K562 (cell line): ENCODE data around the gene ACACB. TPM values are rescaled to one million over a fixed set of nuclear protein-coding genes. Genes with fewer than 3 reads are reported as not detected.

Experiments used
- ATAC-seq: fragments of 200-7000 bp; cut with Tn5 transposase; 3 replicates; pipeline ENCODE4 v1.9.1; 2020; ENCODE audit warnings: moderate library complexity
- BruUV-seq: library from RNA; stranded (reverse); fragments of 400-500 nt; replicated peaks from 2 replicates; lab custom pipeline; 2021; lab: Mats Ljungman, UMichigan
- CTCF ChIA-PET: fragments of 300-600 bp; formaldehyde crosslinking; extraction: SDS; loops from one replicate; lab custom pipeline; 2021; ENCODE audit warnings: low intra/inter-chr PET ratio; lab: Yijun Ruan, JAX
- POLR2A ChIA-PET: fragments of 300-600, 350-650 bp; sonication (Branson Sonifier 250); formaldehyde crosslinking; extraction: SDS; loops from one replicate; lab custom pipeline; 2021; ENCODE audit warnings: antibody characterized with exemption, inconsistent platforms; lab: Yijun Ruan, JAX
- DNase-seq, 4 experiments: peaks; one replicate each; pipeline versions ENCODE4 v3.0.0 to v3.0.0-alpha.2; 2011 to 2018; ENCODE audit warnings: low spot score in 3 of 4, mixed read lengths in 3 of 4; ENCODE audit errors: extremely low read depth in 1 of 4
- FAIRE-seq: peaks from 2 replicates; lab custom pipeline; 2011; peaks lifted over from hg19 to GRCh38; lab: Jason Lieb, UNC
- H2AFZ ChIP-seq: 2 replicates; pipeline ENCODE4 v1.6.0; 2011; ENCODE audit warnings: low read depth, low read length, control low read depth, inconsistent platforms
- H3K27ac ChIP-seq: fragments of 200-600 bp; 3 replicates; pipeline ENCODE4 v1.8.0; 2011; ENCODE audit warnings: low read depth, mild to moderate bottlenecking, control low read depth, inconsistent platforms, low read length, moderate library complexity, mixed read lengths; ENCODE audit errors: extremely low read depth
- H3K27me3 ChIP-seq, 2 experiments: fragments of 300-600 bp in 1 of 2; 2 replicates in 1 of 2; 3 replicates in 1 of 2; pipeline versions ENCODE4 v1.6.0 to v1.8.0; 2011; ENCODE audit warnings: inconsistent platforms in 2 of 2, low read length in 2 of 2, mild to moderate bottlenecking in 1 of 2, mixed read lengths in 1 of 2, moderate library complexity in 1 of 2; ENCODE audit not compliant: control insufficient read depth in 2 of 2, insufficient read depth in 2 of 2
- H3K36me3 ChIP-seq: fragments of 300-600 bp; 3 replicates; pipeline ENCODE4 v1.8.0; 2011; ENCODE audit warnings: mild to moderate bottlenecking, low read length, inconsistent platforms; ENCODE audit not compliant: control insufficient read depth, insufficient read depth
- H3K4me1 ChIP-seq, 2 experiments: fragments of 200-600 bp in 1 of 2; replicated peaks in 1 of 2; 2 replicates in 1 of 2; 3 replicates in 1 of 2; pipeline versions ENCODE4 v1.5.1 to v1.8.0; 2011; ENCODE audit warnings: inconsistent platforms in 2 of 2, low read length in 2 of 2, mild to moderate bottlenecking in 1 of 2, mixed read lengths in 1 of 2, moderate library complexity in 1 of 2; ENCODE audit not compliant: control insufficient read depth in 2 of 2, insufficient read depth in 2 of 2
- H3K4me2 ChIP-seq: 2 replicates; pipeline ENCODE4 v1.6.1; 2011; ENCODE audit warnings: low read length, control low read depth, inconsistent platforms, mixed read lengths; ENCODE audit not compliant: insufficient read depth
- H3K4me3 ChIP-seq: fragments of 200-600 bp; sonication (generic), shearing (Covaris generic); 2 replicates; pipeline ENCODE4 v1.5.1; 2016; ENCODE audit warnings: control low read depth, inconsistent platforms
- H3K79me2 ChIP-seq: fragments of 200-600 bp; 3 replicates; pipeline ENCODE4 v1.8.0; 2011; ENCODE audit warnings: low read length, inconsistent platforms; ENCODE audit not compliant: control insufficient read depth, insufficient read depth
- H3K9ac ChIP-seq, 2 experiments: 2 replicates each; pipeline versions ENCODE4 v1.6.0 to v1.6.1; 2011; ENCODE audit warnings: low read depth in 2 of 2, low read length in 2 of 2, control low read depth in 1 of 2, inconsistent platforms in 1 of 2, mild to moderate bottlenecking in 1 of 2, mixed read lengths in 1 of 2; ENCODE audit not compliant: insufficient read depth in 1 of 2
- H3K9me1 ChIP-seq: one replicate; pipeline ENCODE4 v1.6.0; 2011; ENCODE audit warnings: inconsistent platforms, mild to moderate bottlenecking, low read length, moderate library complexity; ENCODE audit not compliant: control insufficient read depth, insufficient read depth
- H3K9me3 ChIP-seq: replicated peaks from 2 replicates; pipeline ENCODE4 v1.5.1; 2011; ENCODE audit warnings: low read depth, low read length, inconsistent platforms; ENCODE audit not compliant: control insufficient read depth, insufficient read depth
- H4K20me1 ChIP-seq: replicated peaks from 2 replicates; pipeline ENCODE4 v1.6.1; 2011; ENCODE audit warnings: low read length, inconsistent platforms, mixed read lengths; ENCODE audit not compliant: control insufficient read depth, insufficient read depth
- ATF7 ChIP-seq: fragments of 450-650 bp; IDR thresholded peaks from 2 replicates; pipeline ENCODE4 v1.7.1; 2014; ENCODE audit warnings: mild to moderate bottlenecking, moderate library complexity
- BCLAF1 ChIP-seq, 2 experiments: fragments of 450-650 bp in 1 of 2; IDR thresholded peaks; 2 replicates each; pipeline ENCODE4 v1.6.1; 2011 to 2017; ENCODE audit warnings: low read depth in 2 of 2, antibody characterized with exemption in 1 of 2, borderline replicate concordance in 1 of 2, low read length in 1 of 2, mild to moderate bottlenecking in 1 of 2, mixed read lengths in 1 of 2; ENCODE audit not compliant: control insufficient read depth in 1 of 2
- BHLHE40 ChIP-seq: IDR thresholded peaks from 2 replicates; pipeline ENCODE4 v1.6.1; 2011; ENCODE audit warnings: low read length, improper control_type of control experiment
- CBX8 ChIP-seq: fragments of 200-600 bp; sonication (generic); IDR thresholded peaks from 2 replicates; pipeline ENCODE4 v1.6.1; 2012; ENCODE audit warnings: borderline replicate concordance, mixed run types, low read depth, mild to moderate bottlenecking, moderate library complexity, mixed read lengths, low read length, control low read depth, inconsistent platforms; ENCODE audit not compliant: poor library complexity, severe bottlenecking; ENCODE audit errors: extremely low read depth
- CSDE1 ChIP-seq, 2 experiments: fragments of 450-650 bp; IDR thresholded peaks; 2 replicates each; pipeline ENCODE4 v1.6.1; 2016; ENCODE audit warnings: mild to moderate bottlenecking in 1 of 2
- GTF2F1 ChIP-seq: IDR thresholded peaks from 2 replicates; pipeline ENCODE4 v1.6.1; 2011; ENCODE audit warnings: low read depth, low read length, improper control_type of control experiment
- HDAC6 ChIP-seq: IDR thresholded peaks from 2 replicates; pipeline ENCODE4 v1.6.1; 2012; ENCODE audit warnings: low read depth, mild to moderate bottlenecking, control low read depth, inconsistent platforms, low read length, moderate library complexity
- HMGN3 ChIP-seq: IDR thresholded peaks from 2 replicates; pipeline ENCODE4 v1.6.1; 2011; ENCODE audit warnings: borderline replicate concordance, low read depth, mild to moderate bottlenecking, mixed read lengths, low read length; ENCODE audit not compliant: insufficient read length; ENCODE audit errors: extremely low read depth
- KDM5B ChIP-seq: fragments of 200-600 bp; sonication (generic); IDR thresholded peaks from 2 replicates; pipeline ENCODE4 v1.6.1; 2012; ENCODE audit warnings: low read depth, mild to moderate bottlenecking, moderate library complexity, low read length, control low read depth, inconsistent platforms; ENCODE audit not compliant: insufficient replicate concordance
- NCOA4 ChIP-seq: fragments of 450-650 bp; IDR thresholded peaks from 2 replicates; pipeline ENCODE4 v1.6.1; 2018; ENCODE audit warnings: mild to moderate bottlenecking; ENCODE audit not compliant: partially characterized antibody
- PYGO2 ChIP-seq: fragments of 450-650 bp; IDR thresholded peaks from 2 replicates; pipeline ENCODE4 v1.6.1; 2016; ENCODE audit warnings: mild to moderate bottlenecking, missing genetic modification characterization, moderate library complexity, missing compliant biosample characterization
- RAD51 ChIP-seq: fragments of 450-650 bp; IDR thresholded peaks from 2 replicates; pipeline ENCODE4 v1.7.1; 2016; ENCODE audit warnings: low read depth, mild to moderate bottlenecking, borderline replicate concordance
- ZBTB17 ChIP-seq: fragments of 450-650 bp; formaldehyde crosslinking; IDR thresholded peaks from 2 replicates; pipeline ENCODE4 v1.4.0; 2020; ENCODE audit warnings: mild to moderate bottlenecking
- ZNF143 ChIP-seq: sonication (generic); formaldehyde crosslinking; IDR thresholded peaks from 2 replicates; pipeline ENCODE4 v1.9.0; 2022; ENCODE audit warnings: mild to moderate bottlenecking, missing genetic modification reagents
- ZNF717 ChIP-seq: fragments of 250-450 bp; sonication (Bioruptor Pico); IDR thresholded peaks from 2 replicates; pipeline ENCODE4 v1.5.0; 2021
- WGBS: fragments of 100-300 bp; shearing (Covaris generic); methylation state at CpG from one replicate; pipeline ENCODE4 v1.1.6; 2016; ENCODE audit warnings: low coverage, mixed read lengths; ENCODE audit not compliant: insufficient coverage; ENCODE audit errors: missing lambda C conversion rate; 5-methylcytosine and 5-hydroxymethylcytosine counted together
- in situ Hi-C: fragments of 300-500 bp; cut with MboI; formaldehyde crosslinking; loops from 4 replicates; pipeline ENCODE4 v1.15.0; 2018; ENCODE audit warnings: inconsistent platforms, mixed read lengths
- intact Hi-C: fragments of 100-400 bp; cut with micrococcal nuclease; formaldehyde crosslinking; loops from 2 replicates; pipeline ENCODE4 v1.14.2; 2022
- polyA plus RNA-seq, 8 experiments: library from polyadenylated mRNA; depleted of rRNA in 4 of 8; stranded (reverse) in 5 of 8; unstranded in 3 of 8; fragments of >200 nt; fragmentation: Nextera tagmentation in 2 of 8; fragmentation: Illumina TruSeq in 1 of 8; extraction: Ambion mirVana in 2 of 8; extraction: Trizol in 1 of 8; gene quantifications; 2 replicates each; pipeline versions ENCODE4 v1.2.1 to v1.2.3, GENCODE V29; 2011 to 2014; ENCODE audit warnings: inconsistent platforms in 1 of 8, missing spikeins in 1 of 8
- total RNA-seq, 7 experiments: library from RNA; depleted of rRNA in 6 of 7; stranded (reverse); fragments of >200 nt in 6 of 7; fragmentation: Illumina TruSeq in 2 of 7; extraction: Trizol in 2 of 7; gene quantifications; 2 replicates each; pipeline versions ENCODE4 v1.2.1 to v1.2.3, GENCODE V29; 2011 to 2021; ENCODE audit warnings: low replicate concordance in 1 of 7
- TF ChIP-seq, protein P1 (sequence below): fragments of 250-450 bp; sonication (Bioruptor Pico); IDR thresholded peaks from 2 replicates; pipeline ENCODE4 v1.5.0; 2022; ENCODE audit warnings: mild to moderate bottlenecking
- TF ChIP-seq, protein P2 (sequence below): sonication (generic); formaldehyde crosslinking; IDR thresholded peaks from 2 replicates; pipeline ENCODE4 v1.8.1; 2023; ENCODE audit warnings: mild to moderate bottlenecking, missing genetic modification reagents

Gene ACACB
- total and polyA plus RNA-seq, 9 of the 15 experiments (the other 6 are each of a cell fraction or from before 2014, with no cell fraction given), result 0.10 to 2.5 (median 0.83) TPM

GRCh38 chr12:109139791-109140190 lies 23.4 kb downstream of the ACACB start:
- H3K4me3 ChIP-seq, result no peak overlapping the region
- ATAC-seq, result no peak
- H3K9me1 ChIP-seq, result no peaks in the 10 kb centered on the region
- H3K79me2 ChIP-seq, result no peaks in the 10 kb centered on the region
- H2AFZ ChIP-seq, result no peak overlapping the region
- no peak for DNase-seq
- peaks cover 4% of the 10 kb centered on the region; the same call in 1 of the 2 replicates for H3K9me3 ChIP-seq
- intact Hi-C loops (loop anchor here (10.0 kb wide), 1 partner anchor 245 kb away; no protein-coding TSS in a partner anchor), in situ Hi-C loops (no loop called here)
- BruUV-seq, result no TSS peak
- 5% methylated on average over 7 of the region's 7 CpGs for WGBS
- no peaks in the 10 kb centered on the region for H3K36me3 ChIP-seq
- no peaks in the 10 kb centered on the region for H4K20me1 ChIP-seq
- ChIA-PET CTCF (no interaction called here), POLR2A (interaction anchor here (0.6 kb wide), 2 partner anchors 15 to 21 kb away, joined by 3 to 4 read pairs; no protein-coding TSS in a partner anchor)
- no peak overlapping the region for H3K27ac ChIP-seq
- H3K27me3 ChIP-seq, result peaks cover 6 to 8% of the 10 kb centered on the region in 2 experiments; a peak in 2 of 5 replicates
- H3K9ac ChIP-seq, result no peak overlapping the region
- no peak overlapping the region for H3K4me2 ChIP-seq
- no peaks in the 10 kb centered on the region for H3K4me1 ChIP-seq
- FAIRE-seq, result no peak
- TF ChIP-seq PYGO2 (no peak), NCOA4 (no peak), ATF7 (no peak), ZBTB17 (CRISPR knock-in tag) (no peak), CSDE1 (IDR thresholded peaks at IDR 0.05) (no peak), GTF2F1 (no peak), CBX8 (no peak), BHLHE40 (no peak), ZNF143 (CRISPR knock-in tag) (no peak), RAD51 (no peak), ZNF717 (CRISPR knock-in tag) (no peak), HMGN3 (no peak), KDM5B (no peak), BCLAF1 (IDR thresholded peaks at IDR 0.05; ENCODE audit: borderline replicate concordance in 1 of 2, control insufficient read depth in 1 of 2, low read depth in 2 of 2, low read length in 1 of 2) (no peak), HDAC6 (no peak)
- TF ChIP-seq, protein P1, sequence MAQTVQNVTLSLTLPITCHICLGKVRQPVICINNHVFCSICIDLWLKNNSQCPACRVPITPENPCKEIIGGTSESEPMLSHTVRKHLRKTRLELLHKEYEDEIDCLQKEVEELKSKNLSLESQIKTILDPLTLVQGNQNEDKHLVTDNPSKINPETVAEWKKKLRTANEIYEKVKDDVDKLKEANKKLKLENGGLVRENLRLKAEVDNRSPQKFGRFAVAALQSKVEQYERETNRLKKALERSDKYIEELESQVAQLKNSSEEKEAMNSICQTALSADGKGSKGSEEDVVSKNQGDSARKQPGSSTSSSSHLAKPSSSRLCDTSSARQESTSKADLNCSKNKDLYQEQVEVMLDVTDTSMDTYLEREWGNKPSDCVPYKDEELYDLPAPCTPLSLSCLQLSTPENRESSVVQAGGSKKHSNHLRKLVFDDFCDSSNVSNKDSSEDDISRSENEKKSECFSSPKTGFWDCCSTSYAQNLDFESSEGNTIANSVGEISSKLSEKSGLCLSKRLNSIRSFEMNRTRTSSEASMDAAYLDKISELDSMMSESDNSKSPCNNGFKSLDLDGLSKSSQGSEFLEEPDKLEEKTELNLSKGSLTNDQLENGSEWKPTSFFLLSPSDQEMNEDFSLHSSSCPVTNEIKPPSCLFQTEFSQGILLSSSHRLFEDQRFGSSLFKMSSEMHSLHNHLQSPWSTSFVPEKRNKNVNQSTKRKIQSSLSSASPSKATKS (CRISPR knock-in tag), result no peak
- TF ChIP-seq, protein P2, sequence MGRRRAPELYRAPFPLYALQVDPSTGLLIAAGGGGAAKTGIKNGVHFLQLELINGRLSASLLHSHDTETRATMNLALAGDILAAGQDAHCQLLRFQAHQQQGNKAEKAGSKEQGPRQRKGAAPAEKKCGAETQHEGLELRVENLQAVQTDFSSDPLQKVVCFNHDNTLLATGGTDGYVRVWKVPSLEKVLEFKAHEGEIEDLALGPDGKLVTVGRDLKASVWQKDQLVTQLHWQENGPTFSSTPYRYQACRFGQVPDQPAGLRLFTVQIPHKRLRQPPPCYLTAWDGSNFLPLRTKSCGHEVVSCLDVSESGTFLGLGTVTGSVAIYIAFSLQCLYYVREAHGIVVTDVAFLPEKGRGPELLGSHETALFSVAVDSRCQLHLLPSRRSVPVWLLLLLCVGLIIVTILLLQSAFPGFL (CRISPR knock-in tag), result no peak
